Omental fat pad (tissue), 4 donors: Measurements from ENCODE around the gene CD6. TPM values are rescaled to one million over a fixed set of nuclear protein-coding genes. Genes with fewer than 3 reads are reported as not detected.

Experiments
- ATAC-seq: fragments of 150-250 bp; one replicate; pipeline ENCODE4 v1.9.1; 2016; ENCODE audit warnings: mild to moderate bottlenecking, moderate library complexity; ENCODE audit not compliant: low FRiP score
- DNase-seq: peaks from one replicate; pipeline ENCODE4 v3.0.0-alpha.2; 2019; ENCODE audit warnings: low spot score
- CTCF ChIP-seq, 3 donors: fragments of 450-650 bp; IDR thresholded peaks; one replicate each; pipeline ENCODE4 v1.5.1; 2016 to 2017; ENCODE audit warnings: antibody characterized with exemption in 3 of 3, mild to moderate bottlenecking in 3 of 3, moderate library complexity in 2 of 3
- total RNA-seq, 4 donors: library from RNA; depleted of rRNA; stranded (reverse); fragments of >200 nt; gene quantifications; one replicate each; pipeline ENCODE4 v1.1.0, GENCODE V29; 2016

CD6 gene
- total RNA-seq, 4 donors from 2014 or later = 0.79 to 6.5 (median 2.2) TPM

- ATAC-seq (no peak), DNase-seq (no peak)
- TF ChIP-seq CTCF (IDR thresholded peaks at IDR 0.05) = no peak
Observed at GRCh38 chr11:61026121-61027031, 54.9 kb downstream of the CD6 start.

GRCh38 chr11:61027141-61027840 lies 55.8 kb downstream of the CD6 start:
- no peak for ATAC-seq
- no peak for TF ChIP-seq CTCF (IDR thresholded peaks at IDR 0.05)
- DNase-seq = no peak

GRCh38 chr11:61028135-61028729 lies 56.8 kb downstream of the CD6 start:
- DNase-seq (no peak), ATAC-seq (no peak)
- no peak for TF ChIP-seq CTCF (IDR thresholded peaks at IDR 0.05)

GRCh38 chr11:61032824-61033223 lies 61.3 kb downstream of the CD6 start:
- no peak for DNase-seq
- TF ChIP-seq CTCF (IDR thresholded peaks at IDR 0.05) = no peak

GRCh38 chr11:61033417-61033816 lies 61.9 kb downstream of the CD6 start:
- no peak for DNase-seq
- ATAC-seq = no peak
- TF ChIP-seq CTCF (IDR thresholded peaks at IDR 0.05) = no peak

More at GRCh38 chr11:61032824-61033223, 61.3 kb downstream of the CD6 start:
- no peak for ATAC-seq

- DNase-seq (no peak), ATAC-seq (no peak)
- no peak for TF ChIP-seq CTCF (IDR thresholded peaks at IDR 0.05)
Observed at GRCh38 chr11:61034111-61034510, 62.6 kb downstream of the CD6 start.
